Measurements from ENCODE around the gene EAF1.

GRCh38 chr3:15401936-15402335, 25.5 kb upstream of the EAF1 start:
- TF ChIP-seq CTCF (IDR thresholded peaks at IDR 0.05) (no peak), EZH2 (IDR thresholded peaks at IDR 0.05; ENCODE audit: borderline replicate concordance, insufficient read depth, low read depth, low read length, poor library complexity, severe bottlenecking) (no peak)

All from B cell (primary cell).